ENCODE measurements around the gene ARAP3.

ARAP3 gene

GRCh38 chr5:141715346-141715905 is 33.4 kb upstream of the ARAP3 start:
- Histone ChIP-seq H3K4me3 (ENCODE audit: low read length in 2 of 2) (no peak overlapping the region), H3K9me3 (ENCODE audit: control insufficient read depth in 2 of 2, low read length in 2 of 2) (no peaks in the 10 kb centered on the region), H3K36me3 (ENCODE audit: control insufficient read depth in 2 of 2, insufficient read depth in 2 of 2, low read length in 2 of 2) (no peaks in the 10 kb centered on the region), H3K27ac (ENCODE audit: low read depth in 2 of 2, low read length in 2 of 2) (no peak overlapping the region), H3K9ac (ENCODE audit: low read depth in 1 of 2, low read length in 2 of 2) (no peak overlapping the region), H3K4me1 (ENCODE audit: control insufficient read depth in 2 of 2, insufficient read depth in 2 of 2, low read length in 2 of 2) (peaks cover 3 to 4% of the 10 kb centered on the region in 2 donors), H3K27me3 (ENCODE audit: control insufficient read depth in 2 of 2, insufficient read depth in 2 of 2, low read length in 2 of 2) (no peaks in the 10 kb centered on the region)

- Histone ChIP-seq H3K27me3 (ENCODE audit: control insufficient read depth in 2 of 2, insufficient read depth in 2 of 2, low read length in 2 of 2) (no peaks in the 10 kb centered on the region), H3K27ac (ENCODE audit: low read depth in 2 of 2, low read length in 2 of 2) (no peak overlapping the region), H3K9ac (ENCODE audit: low read depth in 1 of 2, low read length in 2 of 2) (no peak overlapping the region), H3K9me3 (ENCODE audit: control insufficient read depth in 2 of 2, low read length in 2 of 2) (no peaks in the 10 kb centered on the region), H3K4me3 (ENCODE audit: low read length in 2 of 2) (no peak overlapping the region), H3K4me1 (ENCODE audit: control insufficient read depth in 2 of 2, insufficient read depth in 2 of 2, low read length in 2 of 2) (peaks cover 3 to 4% of the 10 kb centered on the region in 2 donors), H3K36me3 (ENCODE audit: control insufficient read depth in 2 of 2, insufficient read depth in 2 of 2, low read length in 2 of 2) (no peaks in the 10 kb centered on the region)
These were observed 32.7 kb upstream of the ARAP3 start for GRCh38 chr5:141714542-141715310.

GRCh38 chr5:141713616-141714309 is 31.7 kb upstream of the ARAP3 start:
- no peak overlapping the region for H3K9ac ChIP-seq (ENCODE audit: low read depth in 1 of 2, low read length in 2 of 2)
- H3K4me1 ChIP-seq (ENCODE audit: control insufficient read depth in 2 of 2, insufficient read depth in 2 of 2, low read length in 2 of 2), result peaks cover 3 to 4% of the 10 kb centered on the region in 2 donors
- no peak overlapping the region for H3K27ac ChIP-seq (ENCODE audit: low read depth in 2 of 2, low read length in 2 of 2)
- no peaks in the 10 kb centered on the region for H3K27me3 ChIP-seq (ENCODE audit: control insufficient read depth in 2 of 2, insufficient read depth in 2 of 2, low read length in 2 of 2)
- H3K36me3 ChIP-seq (ENCODE audit: control insufficient read depth in 2 of 2, insufficient read depth in 2 of 2, low read length in 2 of 2), result no peaks in the 10 kb centered on the region
- no peak overlapping the region for H3K4me3 ChIP-seq (ENCODE audit: low read length in 2 of 2)
- H3K9me3 ChIP-seq (ENCODE audit: control insufficient read depth in 2 of 2, low read length in 2 of 2), result no peaks in the 10 kb centered on the region

DNA sequence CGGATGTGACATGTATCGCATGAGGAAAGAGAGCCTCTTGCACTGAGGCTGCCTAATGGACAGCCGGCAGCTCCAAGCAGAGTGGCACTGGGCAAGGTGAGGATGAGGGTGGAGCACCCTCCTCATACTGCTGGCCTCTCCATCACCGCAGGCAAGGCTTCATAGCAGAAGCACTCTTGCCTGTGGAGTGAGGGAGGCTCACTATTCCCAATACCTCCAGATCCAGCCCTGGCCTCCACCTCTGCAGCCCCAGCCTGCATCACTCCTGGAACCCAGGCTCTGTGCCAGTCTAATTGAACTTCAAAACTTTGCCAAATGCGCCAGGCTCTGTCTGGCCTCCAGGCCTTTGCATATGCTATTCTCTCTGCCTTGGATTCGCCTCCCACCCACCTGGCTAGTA is 29.7 kb upstream of the ARAP3 start:
- Histone ChIP-seq H3K9ac (ENCODE audit: low read depth in 1 of 2, low read length in 2 of 2) (no peak overlapping the region), H3K4me3 (ENCODE audit: low read length in 2 of 2) (no peak overlapping the region), H3K27ac (ENCODE audit: low read depth in 2 of 2, low read length in 2 of 2) (no peak overlapping the region), H3K4me1 (ENCODE audit: control insufficient read depth in 2 of 2, insufficient read depth in 2 of 2, low read length in 2 of 2) (peaks cover 6 to 8% of the 10 kb centered on the region in 2 donors), H3K9me3 (ENCODE audit: control insufficient read depth in 2 of 2, low read length in 2 of 2) (no peaks in the 10 kb centered on the region), H3K36me3 (ENCODE audit: control insufficient read depth in 2 of 2, insufficient read depth in 2 of 2, low read length in 2 of 2) (no peaks in the 10 kb centered on the region), H3K27me3 (ENCODE audit: control insufficient read depth in 2 of 2, insufficient read depth in 2 of 2, low read length in 2 of 2) (no peaks in the 10 kb centered on the region)

DNA sequence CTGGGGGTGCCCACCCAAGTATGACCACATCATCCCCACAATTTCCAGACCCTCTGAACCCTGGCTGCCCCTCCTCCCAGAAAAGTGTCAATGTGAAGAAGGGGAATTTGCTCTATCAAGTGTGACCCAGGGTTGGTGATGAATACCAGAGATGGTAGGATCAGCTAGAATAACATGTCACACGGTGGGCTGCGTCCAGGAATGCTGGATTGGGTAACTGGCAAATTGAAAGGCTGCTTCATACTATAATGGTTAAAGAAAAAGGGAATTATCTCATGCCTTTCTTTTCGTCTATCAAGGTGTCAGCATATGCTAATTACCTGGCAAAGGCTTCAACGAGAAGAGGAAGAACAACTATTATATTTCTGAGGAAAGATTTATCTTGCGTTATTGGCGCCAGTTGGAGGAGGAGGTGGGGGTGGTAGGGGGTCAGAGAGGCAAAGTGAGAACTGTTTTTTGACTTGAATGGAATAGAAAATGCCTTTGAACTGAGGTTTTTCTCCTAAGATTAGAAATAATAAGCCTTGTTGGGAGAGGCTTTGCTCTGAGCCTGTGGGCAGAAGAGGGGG is 27.8 kb upstream of the ARAP3 start:
- H3K9ac ChIP-seq (ENCODE audit: low read depth in 1 of 2, low read length in 2 of 2), result no peak overlapping the region
- no peaks in the 10 kb centered on the region for H3K9me3 ChIP-seq (ENCODE audit: control insufficient read depth in 2 of 2, low read length in 2 of 2)
- H3K27ac ChIP-seq (ENCODE audit: low read depth in 2 of 2, low read length in 2 of 2), result no peak overlapping the region
- no peaks in the 10 kb centered on the region for H3K36me3 ChIP-seq (ENCODE audit: control insufficient read depth in 2 of 2, insufficient read depth in 2 of 2, low read length in 2 of 2)
- no peaks in the 10 kb centered on the region for H3K27me3 ChIP-seq (ENCODE audit: control insufficient read depth in 2 of 2, insufficient read depth in 2 of 2, low read length in 2 of 2)
- H3K4me3 ChIP-seq (ENCODE audit: low read length in 2 of 2), result no peak overlapping the region
- H3K4me1 ChIP-seq (ENCODE audit: control insufficient read depth in 2 of 2, insufficient read depth in 2 of 2, low read length in 2 of 2), result peaks cover 14 to 15% of the 10 kb centered on the region in 2 donors

- Histone ChIP-seq H3K27ac (ENCODE audit: low read depth in 2 of 2, low read length in 2 of 2) (no peak overlapping the region), H3K36me3 (ENCODE audit: control insufficient read depth in 2 of 2, insufficient read depth in 2 of 2, low read length in 2 of 2) (no peaks in the 10 kb centered on the region), H3K4me3 (ENCODE audit: low read length in 2 of 2) (no peak overlapping the region), H3K9me3 (ENCODE audit: control insufficient read depth in 2 of 2, low read length in 2 of 2) (no peaks in the 10 kb centered on the region), H3K4me1 (ENCODE audit: control insufficient read depth in 2 of 2, insufficient read depth in 2 of 2, low read length in 2 of 2) (peaks cover 16 to 18% of the 10 kb centered on the region in 2 donors), H3K27me3 (ENCODE audit: control insufficient read depth in 2 of 2, insufficient read depth in 2 of 2, low read length in 2 of 2) (no peaks in the 10 kb centered on the region), H3K9ac (ENCODE audit: low read depth in 1 of 2, low read length in 2 of 2) (no peak overlapping the region)
These were observed 26.0 kb upstream of the ARAP3 start for GRCh38 chr5:141708016-141708415.

GRCh38 chr5:141707510-141707909 is 25.5 kb upstream of the ARAP3 start:
- Histone ChIP-seq H3K27ac (ENCODE audit: low read depth in 2 of 2, low read length in 2 of 2) (no peak overlapping the region), H3K4me1 (ENCODE audit: control insufficient read depth in 2 of 2, insufficient read depth in 2 of 2, low read length in 2 of 2) (peaks cover 16 to 22% of the 10 kb centered on the region in 2 donors), H3K4me3 (ENCODE audit: low read length in 2 of 2) (no peak overlapping the region), H3K27me3 (ENCODE audit: control insufficient read depth in 2 of 2, insufficient read depth in 2 of 2, low read length in 2 of 2) (no peaks in the 10 kb centered on the region), H3K9ac (ENCODE audit: low read depth in 1 of 2, low read length in 2 of 2) (no peak overlapping the region), H3K36me3 (ENCODE audit: control insufficient read depth in 2 of 2, insufficient read depth in 2 of 2, low read length in 2 of 2) (no peaks in the 10 kb centered on the region), H3K9me3 (ENCODE audit: control insufficient read depth in 2 of 2, low read length in 2 of 2) (no peaks in the 10 kb centered on the region)

DNA sequence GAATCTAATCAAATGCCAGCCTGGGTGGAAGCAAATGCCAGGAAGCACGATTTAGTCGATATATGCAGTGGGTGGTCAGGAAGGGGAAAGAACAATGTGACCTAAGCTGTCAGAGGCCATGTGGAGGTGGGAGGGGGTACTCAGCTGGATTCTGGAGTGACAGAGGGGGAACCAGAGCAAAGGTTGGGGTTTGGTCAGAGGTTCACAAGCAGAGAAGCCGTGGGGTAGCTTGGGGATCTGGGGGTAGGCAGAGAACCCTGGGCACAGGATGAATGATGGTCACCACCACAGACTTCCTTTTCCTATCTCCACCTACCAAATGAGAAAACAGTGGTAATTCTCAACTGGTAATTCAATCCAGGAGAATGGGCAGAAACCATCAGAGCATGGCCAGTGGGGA is 24.1 kb upstream of the ARAP3 start:
- Histone ChIP-seq H3K27ac (ENCODE audit: low read depth in 2 of 2, low read length in 2 of 2) (no peak overlapping the region), H3K4me1 (ENCODE audit: control insufficient read depth in 2 of 2, insufficient read depth in 2 of 2, low read length in 2 of 2) (peaks cover 16 to 29% of the 10 kb centered on the region in 2 donors), H3K4me3 (ENCODE audit: low read length in 2 of 2) (no peak overlapping the region), H3K9me3 (ENCODE audit: control insufficient read depth in 2 of 2, low read length in 2 of 2) (no peaks in the 10 kb centered on the region), H3K27me3 (ENCODE audit: control insufficient read depth in 2 of 2, insufficient read depth in 2 of 2, low read length in 2 of 2) (peaks cover 0 to 6% of the 10 kb centered on the region in 2 donors), H3K9ac (ENCODE audit: low read depth in 1 of 2, low read length in 2 of 2) (no peak overlapping the region), H3K36me3 (ENCODE audit: control insufficient read depth in 2 of 2, insufficient read depth in 2 of 2, low read length in 2 of 2) (no peaks in the 10 kb centered on the region)

- no peak overlapping the region for H3K27ac ChIP-seq (ENCODE audit: low read depth in 2 of 2, low read length in 2 of 2)
- H3K27me3 ChIP-seq (ENCODE audit: control insufficient read depth in 2 of 2, insufficient read depth in 2 of 2, low read length in 2 of 2), result peaks cover 1 to 12% of the 10 kb centered on the region in 2 donors
- H3K4me1 ChIP-seq (ENCODE audit: control insufficient read depth in 2 of 2, insufficient read depth in 2 of 2, low read length in 2 of 2), result peaks cover 16 to 29% of the 10 kb centered on the region in 2 donors
- H3K9ac ChIP-seq (ENCODE audit: low read depth in 1 of 2, low read length in 2 of 2), result no peak overlapping the region
- H3K4me3 ChIP-seq (ENCODE audit: low read length in 2 of 2), result no peak overlapping the region
- H3K36me3 ChIP-seq (ENCODE audit: control insufficient read depth in 2 of 2, insufficient read depth in 2 of 2, low read length in 2 of 2), result no peaks in the 10 kb centered on the region
- H3K9me3 ChIP-seq (ENCODE audit: control insufficient read depth in 2 of 2, low read length in 2 of 2), result no peaks in the 10 kb centered on the region
These were observed 23.4 kb upstream of the ARAP3 start for GRCh38 chr5:141705469-141705868.

DNA sequence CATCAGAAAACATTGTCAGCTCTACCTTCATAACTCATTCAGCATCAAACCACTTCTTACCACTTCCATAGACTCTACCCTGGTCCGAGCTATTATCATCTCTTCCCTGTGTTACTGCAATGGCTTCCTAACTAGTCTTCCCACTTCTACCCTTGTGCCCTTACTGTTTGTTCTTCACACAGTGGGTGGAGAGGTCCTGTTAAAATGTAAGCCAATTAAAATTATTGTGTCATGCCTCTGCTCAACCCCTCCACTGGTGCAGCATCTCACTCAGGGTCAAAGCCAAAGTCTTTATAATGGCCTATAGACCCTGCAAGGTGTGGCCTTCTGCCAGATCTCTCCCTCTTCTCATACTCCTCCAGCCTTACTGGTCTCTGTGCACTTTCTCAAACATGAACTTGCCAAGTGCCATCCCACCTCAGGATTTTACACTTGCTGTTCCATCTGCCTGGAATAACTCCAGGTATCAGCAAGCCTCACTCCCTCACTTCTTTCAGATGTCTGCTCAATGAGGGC is 22.8 kb upstream of the ARAP3 start:
- Histone ChIP-seq H3K9me3 (ENCODE audit: control insufficient read depth in 2 of 2, low read length in 2 of 2) (no peaks in the 10 kb centered on the region), H3K9ac (ENCODE audit: low read depth in 1 of 2, low read length in 2 of 2) (no peak overlapping the region), H3K4me1 (ENCODE audit: control insufficient read depth in 2 of 2, insufficient read depth in 2 of 2, low read length in 2 of 2) (peaks cover 16 to 29% of the 10 kb centered on the region in 2 donors), H3K4me3 (ENCODE audit: low read length in 2 of 2) (no peak overlapping the region), H3K27me3 (ENCODE audit: control insufficient read depth in 2 of 2, insufficient read depth in 2 of 2, low read length in 2 of 2) (peaks cover 3 to 14% of the 10 kb centered on the region in 2 donors), H3K27ac (ENCODE audit: low read depth in 2 of 2, low read length in 2 of 2) (no peak overlapping the region), H3K36me3 (ENCODE audit: control insufficient read depth in 2 of 2, insufficient read depth in 2 of 2, low read length in 2 of 2) (no peaks in the 10 kb centered on the region)
